ENCODE results near the gene STPG1.

DNA sequence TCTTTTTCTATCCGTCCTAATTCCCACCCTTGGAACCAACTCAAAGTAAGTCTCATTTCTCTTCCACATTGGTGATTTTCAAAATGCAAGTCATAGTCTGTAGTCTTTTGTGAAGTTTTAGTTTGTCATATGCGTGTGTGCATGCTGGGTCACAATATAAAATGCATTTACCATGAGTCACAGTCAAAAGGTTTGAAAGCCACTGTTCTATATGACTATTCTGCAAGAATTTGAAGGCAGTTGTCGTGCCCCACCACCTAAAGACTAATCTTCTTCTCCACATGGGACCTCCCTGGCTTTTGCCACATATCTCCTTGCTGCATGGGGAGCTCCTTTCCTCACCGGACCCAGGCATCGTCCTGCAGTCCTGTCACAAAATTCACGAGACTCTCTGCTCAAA, 1.6 kb downstream of the STPG1 start:
- TF ChIP-seq GATA2 (IDR thresholded peaks at IDR 0.05; ENCODE audit: low read depth, low read length) (no peak), GATA3 (IDR thresholded peaks at IDR 0.05; ENCODE audit: low read depth, low read length) (no peak)
